CD4-positive, alpha-beta T cell treated with Interleukin-6 at 100 ng/mL for 8 hours (primary cell): ENCODE data around the gene GGA3.
"Not testable (repeated sequence)": the region's sequence is repeated elsewhere in the genome, so short reads cannot be mapped to it uniquely, and the experiment has no call there.

Experiments
- DNase-seq: peaks from one replicate; pipeline ENCODE4 v3.0.0-alpha.2; 2020; ENCODE audit warnings: mixed read lengths, low spot score

Gene GGA3

GRCh38 chr17:75261336-75262111 is at the start of gene GGA3, which contains the start of gene MRPS7:
Gene GGA3 (minus strand): TSS chr17:75261606. CDS start chr17:75261587, 19 bp downstream.
Gene MRPS7 (plus strand): TSS chr17:75261879. CDS start chr17:75261901, 22 bp downstream.
- DNase-seq = peak; percentile 94

DNA sequence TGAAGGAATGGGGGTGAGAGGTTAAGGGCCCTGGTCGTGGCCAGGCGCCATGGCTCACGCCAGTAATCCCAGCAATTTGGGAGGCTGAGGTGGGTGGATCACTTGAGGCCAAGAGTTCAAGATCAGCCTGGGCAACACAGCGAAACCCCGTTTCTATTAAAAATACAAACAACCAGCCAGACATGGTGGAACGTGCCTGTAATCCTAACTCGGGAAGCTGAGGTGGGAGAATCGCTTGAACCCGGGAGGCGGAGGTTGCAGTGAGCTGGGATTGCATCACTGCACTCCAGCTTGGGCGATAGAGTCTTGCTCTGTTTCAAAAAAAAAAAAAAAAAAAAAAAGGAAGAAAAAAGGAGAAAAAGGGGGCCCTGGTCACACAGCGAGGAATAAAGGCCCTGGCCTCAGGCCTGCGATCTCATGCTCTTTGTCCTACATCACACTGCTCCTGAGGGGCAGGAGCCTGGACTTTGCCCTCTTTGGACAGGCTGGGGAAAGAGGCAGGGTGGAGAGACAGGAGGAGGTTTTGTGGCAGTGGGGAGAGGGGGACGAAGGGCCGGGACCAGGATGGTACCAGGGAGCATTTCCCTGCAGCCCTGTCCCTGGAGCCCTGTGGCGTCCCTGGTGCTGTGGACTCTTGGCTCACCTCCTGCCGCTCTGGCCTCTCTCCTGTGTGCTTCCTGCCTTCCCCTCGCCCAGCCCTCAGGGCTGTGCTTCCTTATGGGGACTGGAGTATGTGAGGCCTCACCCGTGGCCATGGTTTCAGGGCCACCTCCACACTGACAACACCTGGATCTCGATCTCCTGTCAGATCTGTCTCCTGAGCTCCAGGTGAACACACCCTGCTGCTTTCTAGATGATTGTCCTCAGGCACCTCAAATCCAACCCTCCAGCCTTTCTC is 47.6 kb upstream of the GGA3 start:
- DNase-seq = no peak

DNA sequence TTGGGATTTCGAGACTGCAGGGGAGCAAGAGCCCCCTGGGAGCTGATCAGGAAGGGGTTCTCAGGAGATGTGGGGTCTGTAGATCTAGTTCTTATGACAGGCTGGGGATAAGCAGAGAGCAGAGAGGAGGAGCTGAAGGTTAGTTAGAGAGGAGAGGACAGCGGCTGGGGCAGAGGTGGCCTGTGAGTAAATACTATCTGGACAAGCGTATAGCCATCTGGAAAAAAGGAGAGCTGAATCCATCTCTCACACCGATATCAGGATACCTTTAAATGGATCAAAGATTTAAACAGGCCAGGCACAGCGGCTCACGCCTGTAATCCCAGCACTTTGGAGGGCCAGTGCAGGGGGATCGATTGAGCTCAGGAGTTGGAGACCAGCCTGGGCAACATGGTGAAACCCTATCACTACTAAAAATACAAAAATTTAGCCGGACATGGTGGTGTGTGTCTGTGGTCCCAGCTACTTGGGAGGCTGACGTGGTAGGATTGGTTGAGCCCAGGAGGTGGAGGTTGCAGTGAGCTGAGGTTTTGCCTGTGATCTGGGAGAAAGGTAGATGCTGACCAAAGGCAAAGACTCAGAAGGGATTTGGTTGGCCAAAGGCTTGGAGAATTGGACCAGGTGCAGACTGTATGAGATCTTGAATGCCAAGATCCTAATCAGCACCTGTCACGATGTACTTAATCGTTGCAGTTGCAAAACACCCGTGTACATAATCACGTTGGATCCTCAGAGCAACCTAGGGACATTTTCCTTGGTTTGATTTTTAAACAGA is 46.7 kb upstream of the GGA3 start:
- no peak for DNase-seq

DNA sequence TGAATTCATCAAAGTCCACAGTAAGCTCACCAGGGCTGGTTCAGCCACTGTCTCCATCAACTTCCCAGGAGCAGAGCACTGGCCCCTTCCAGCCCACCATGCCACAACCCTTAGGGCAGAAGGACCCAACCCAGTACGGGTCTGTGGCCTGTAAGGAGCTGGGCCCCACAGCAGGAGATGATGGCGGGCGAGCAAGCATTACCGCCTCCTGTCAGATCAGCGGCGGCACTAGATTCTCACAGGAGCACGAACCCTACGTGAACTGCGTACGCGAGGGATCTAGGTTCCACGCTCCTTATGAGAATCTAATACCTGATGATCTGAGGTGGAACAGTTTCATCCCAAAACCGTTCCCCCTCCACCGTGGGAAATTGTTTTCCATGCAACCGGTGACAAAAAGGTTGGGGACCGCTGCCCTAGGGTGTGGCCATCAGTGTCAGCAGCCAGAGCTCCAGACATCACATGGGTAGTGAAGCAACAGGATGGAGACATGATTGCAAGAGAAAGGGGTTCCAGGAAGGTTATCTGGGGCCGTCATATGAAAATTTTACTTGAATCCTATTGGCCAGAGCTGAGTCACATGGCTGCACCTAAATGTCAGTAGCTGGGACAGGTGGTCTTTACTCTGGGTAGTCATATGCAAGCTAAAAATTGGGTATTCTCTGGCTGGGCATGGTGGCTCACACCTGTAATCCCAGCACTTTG is 40.2 kb upstream of the GGA3 start:
- DNase-seq = no peak

DNA sequence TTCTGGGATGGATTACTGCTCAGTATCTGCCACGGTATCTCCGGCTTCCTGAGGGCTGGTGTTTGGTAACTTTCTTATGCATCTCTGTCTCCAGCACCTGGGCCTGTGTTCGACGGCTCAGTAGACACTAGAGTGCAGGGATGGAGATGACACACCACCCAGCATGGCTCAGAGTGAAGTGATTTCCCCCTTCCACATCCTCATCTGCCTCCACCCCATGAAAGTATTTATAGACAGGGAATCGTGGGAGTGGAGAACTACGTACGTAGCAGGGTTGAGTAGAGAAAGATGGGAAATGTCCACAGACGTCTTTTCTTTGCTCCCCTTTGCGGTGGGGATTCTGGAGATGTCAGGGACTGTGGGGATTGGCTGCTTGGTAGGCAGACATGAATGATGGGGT is 39.6 kb upstream of the GGA3 start:
- no peak for DNase-seq

DNA sequence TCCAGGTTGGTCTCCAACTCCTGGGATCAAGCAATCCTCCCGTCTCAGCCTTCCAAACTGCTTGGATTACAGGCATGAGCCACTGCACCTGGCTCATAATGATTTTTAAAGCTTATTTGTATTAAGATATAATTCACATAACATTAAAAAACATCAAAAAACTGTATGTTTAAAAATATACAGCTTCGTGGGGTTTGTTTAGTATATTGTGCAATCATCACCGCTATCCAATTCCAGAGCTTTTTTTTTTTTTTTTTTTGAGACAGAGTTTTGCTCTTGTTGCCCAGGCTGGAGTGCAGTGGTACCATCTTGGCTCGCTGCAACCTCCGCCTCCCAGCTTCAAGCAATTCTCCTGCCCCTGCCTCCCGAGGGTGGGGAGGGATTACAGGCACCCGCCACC is 38.9 kb upstream of the GGA3 start:
- no peak for DNase-seq

DNA sequence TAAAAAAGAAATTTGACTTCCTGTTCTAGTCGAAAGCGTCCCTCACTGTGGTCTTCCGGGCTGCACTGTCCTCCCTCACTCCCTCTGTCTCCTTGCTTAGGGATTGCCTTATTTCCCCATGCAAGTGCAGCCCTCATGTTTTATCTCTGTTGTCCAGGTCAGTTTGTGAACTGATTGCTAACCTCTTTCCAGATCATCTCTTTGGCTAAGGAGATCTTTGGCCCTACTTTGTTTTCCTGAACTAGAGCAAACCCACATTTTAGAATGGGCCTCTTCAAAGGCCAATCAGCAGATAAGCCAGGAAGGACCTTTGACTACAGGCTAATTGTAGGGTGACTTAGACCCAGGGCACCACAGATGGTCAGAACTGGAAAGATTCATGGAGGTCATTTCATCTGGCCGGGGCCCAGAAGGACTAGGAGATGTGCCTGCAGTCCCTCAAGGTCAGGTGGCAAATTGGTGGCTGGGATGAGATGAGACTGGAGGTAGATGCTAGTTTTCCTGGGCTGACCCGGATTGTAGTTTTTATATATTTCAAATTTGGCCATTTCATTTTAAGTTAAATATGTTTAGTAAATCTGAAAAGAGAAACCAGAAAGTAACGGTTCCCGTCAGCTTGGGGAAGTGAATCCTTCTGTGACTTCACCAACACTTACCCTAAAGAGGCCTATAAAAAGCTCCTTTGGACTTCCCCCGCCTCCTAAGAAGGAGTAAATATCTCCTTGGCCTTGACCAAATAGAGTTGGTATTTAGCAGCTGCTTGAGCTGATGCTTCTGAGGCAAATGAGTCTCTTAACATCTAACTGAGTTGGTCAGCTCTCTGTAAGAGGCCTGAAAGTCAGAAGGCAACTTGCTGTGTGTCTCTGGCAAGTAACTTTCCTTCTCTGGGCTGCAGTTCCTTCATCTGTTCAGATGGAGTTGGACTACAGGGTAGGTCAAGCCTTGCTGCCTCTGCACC is 34.1 kb upstream of the GGA3 start:
- DNase-seq = no peak

DNA sequence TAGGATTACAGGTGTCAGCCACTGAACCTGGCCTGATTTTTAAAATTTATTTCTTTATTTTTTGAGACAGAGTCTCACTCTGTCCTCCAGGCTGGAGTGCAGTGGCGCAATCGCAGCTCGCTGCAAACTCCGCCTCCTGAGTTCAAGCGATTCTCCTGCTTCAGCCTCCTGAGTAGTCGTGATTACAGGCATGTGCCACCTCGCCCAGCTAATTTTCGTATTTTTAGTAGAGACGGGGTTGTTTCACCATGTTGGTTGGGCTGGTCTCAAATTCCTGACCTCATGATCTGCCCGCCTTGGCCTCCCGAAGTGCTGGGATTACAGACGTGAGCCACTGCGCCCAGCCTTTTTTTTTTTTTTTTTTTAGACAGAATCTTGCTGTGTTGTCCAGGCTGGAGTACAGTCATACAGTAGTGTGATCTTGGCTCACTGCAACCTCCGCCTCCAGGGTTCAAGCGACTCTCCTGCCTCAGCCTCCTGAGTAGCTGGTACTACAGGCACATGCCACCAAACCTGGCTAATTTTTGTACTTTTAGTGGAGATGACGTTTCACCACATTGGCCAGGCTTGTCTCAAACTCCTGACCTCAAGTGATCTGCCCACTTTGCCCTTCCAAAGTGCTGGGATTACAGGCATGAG is 31.5 kb upstream of the GGA3 start:
- not testable (repeated sequence) for DNase-seq

DNA sequence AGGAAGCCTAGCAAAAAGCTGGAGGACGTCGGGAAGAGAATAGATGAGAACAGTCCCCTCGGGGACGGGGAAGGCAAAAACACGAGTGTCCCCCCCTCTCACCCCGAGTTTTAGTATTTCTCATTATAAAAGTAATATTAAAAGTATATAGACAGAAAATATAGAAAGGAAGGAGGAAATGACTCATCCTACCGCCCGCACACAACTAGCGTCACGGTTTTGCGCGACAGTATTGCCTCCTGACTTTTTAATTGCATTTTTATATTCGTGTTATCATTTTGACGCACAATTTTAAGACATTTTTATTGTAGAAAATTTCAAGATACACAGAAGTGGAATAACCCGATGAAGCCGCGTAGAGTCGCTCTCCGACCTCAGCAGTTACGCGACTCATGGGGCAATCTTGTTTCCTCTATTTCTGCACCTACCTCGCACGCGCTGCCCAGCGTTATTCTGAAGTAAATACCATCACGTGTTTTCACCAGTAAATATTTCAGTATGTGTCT is 28.5 kb upstream of the GGA3 start:
- peak; percentile 56 for DNase-seq

DNA sequence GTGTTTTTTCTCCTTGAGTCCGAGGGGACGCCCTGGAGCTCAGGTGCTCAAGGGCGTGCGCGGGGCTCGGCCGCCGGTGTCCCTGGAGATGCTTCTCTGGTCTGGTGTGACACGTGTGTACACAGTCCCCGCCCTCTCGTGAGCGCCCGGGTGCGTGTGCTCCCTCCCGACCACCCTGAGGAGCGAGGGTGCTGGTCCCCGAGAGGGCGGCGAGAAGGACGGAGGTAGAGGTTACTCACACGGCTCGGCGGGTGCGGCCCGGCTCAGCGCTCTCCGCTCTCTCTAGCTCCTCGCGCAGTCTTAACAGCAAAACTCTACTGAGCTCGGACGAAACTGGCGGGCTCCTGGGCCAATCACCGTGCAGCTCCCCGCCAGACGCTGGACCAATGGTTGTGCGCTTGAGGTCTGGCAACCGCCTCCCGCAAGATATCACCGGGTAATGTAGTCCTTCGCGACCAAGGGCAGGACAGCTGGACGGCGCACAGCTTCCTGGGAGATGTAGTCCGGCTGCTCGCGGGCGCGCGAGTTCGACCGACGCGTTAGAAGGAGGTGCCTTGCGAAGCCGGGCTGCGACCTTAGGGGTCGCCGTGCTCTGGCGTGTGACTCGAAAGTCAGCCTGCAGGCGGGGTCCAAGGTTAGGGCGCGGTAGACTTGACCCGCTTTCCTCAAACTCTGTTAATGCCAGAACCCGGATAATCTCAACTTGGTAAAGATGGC is 27.9 kb upstream of the GGA3 start, which contains the start of gene SLC25A19:
SLC25A19 (minus strand) TSS at position 319 of the 717 bp plus-strand sequence. CDS start 2,669 bp downstream, outside the sequence.
- peak; percentile 97 for DNase-seq

DNA sequence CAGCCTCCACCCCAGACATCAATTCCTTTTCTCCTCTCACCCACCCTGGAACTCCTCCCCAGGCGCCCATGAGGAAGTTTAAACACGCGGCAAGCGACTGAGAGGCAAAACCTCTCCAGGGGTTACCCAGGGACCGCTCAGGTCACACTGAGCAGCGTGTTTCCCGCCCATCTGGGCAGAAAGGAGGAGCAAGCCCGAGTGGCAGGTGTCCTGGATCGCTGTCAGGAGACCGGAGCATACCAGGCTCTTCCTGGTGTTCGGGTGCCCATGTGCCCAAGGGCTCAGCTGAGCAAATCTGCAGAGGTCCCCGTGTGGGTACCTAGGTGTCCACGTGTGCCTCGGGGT is 27.3 kb upstream of the GGA3 start:
- DNase-seq = no peak

DNA sequence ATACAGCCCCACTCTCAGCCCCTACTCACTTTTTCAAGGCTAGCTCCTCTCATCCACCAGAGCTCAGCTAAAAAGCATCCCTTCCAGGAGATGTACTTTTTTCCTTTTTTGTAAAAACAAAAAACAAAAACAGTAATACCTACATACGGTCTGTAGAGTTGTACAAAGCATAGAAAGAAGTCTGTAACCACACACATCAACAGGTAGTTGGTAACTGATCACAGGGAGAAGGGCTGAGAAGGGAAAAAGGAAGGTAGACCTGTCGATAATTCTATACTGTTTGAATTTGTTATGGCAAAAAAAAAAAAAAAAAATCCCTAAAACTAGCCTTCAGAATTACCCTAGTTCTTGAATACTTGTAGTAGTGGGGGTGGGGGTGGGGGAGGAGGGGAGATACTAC is 27.0 kb upstream of the GGA3 start:
- DNase-seq = no peak

DNA sequence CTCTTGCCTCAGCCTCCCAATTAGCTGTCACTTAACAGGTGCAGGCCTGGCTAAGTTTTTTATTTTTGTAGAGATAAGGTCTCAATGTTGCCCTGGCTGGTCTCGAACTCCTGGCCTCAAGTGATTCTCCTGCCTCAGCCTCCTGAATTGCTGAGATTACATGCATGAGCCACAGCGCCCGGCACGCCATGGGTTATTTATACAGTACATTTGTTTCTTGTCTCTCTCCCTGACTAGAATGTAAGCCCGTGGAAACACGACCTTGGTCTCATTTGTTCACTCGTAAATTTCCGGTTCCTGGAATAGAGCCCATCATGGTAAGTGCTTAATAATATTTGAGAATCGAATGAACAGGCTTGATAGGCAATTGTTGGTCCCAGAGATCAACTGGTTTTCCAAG is 25.8 kb upstream of the GGA3 start:
- DNase-seq = no peak

GRCh38 chr17:75285123-75285522 is 23.7 kb upstream of the GGA3 start:
- DNase-seq = no peak

DNA sequence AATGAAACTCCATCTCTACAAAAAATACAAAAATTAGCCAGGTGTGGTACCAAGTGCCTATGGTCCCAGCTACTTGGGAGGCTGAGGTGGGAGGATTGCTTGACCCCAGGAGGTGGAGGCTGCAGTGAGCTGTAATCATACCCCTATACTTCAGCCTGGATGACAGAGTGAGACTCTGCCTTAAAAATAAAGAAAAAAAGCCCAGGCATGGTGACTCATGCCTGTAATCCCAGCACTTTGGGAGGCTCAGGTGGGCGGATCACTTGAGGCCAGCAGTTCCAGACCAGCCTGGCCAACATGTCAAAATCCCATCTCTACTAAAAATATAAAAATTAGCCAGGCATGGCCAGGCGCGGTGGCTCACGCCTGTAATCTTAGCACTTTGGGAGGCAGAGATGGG is 18.8 kb upstream of the GGA3 start:
- not testable (repeated sequence) for DNase-seq

DNA sequence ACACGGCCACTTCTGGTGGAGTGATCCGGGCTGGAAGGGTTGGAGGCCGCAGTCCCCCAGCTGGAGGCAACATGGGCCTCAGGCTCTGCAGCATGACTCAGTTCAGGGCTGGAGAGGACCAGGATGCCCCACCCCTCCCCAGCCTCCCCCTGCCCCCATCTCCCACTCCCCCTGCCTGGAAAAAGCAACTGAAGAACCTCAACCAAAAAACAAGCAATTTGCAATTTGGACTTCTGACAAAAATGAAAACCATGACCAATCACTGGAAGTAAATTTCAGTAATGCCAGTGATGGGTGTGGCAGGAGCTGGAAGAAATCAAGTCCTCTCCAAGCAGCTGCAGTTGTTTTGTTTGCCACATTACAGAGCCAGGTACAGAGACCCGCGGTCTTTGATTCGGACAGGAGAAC is 16.3 kb upstream of the GGA3 start:
- no peak for DNase-seq

DNA sequence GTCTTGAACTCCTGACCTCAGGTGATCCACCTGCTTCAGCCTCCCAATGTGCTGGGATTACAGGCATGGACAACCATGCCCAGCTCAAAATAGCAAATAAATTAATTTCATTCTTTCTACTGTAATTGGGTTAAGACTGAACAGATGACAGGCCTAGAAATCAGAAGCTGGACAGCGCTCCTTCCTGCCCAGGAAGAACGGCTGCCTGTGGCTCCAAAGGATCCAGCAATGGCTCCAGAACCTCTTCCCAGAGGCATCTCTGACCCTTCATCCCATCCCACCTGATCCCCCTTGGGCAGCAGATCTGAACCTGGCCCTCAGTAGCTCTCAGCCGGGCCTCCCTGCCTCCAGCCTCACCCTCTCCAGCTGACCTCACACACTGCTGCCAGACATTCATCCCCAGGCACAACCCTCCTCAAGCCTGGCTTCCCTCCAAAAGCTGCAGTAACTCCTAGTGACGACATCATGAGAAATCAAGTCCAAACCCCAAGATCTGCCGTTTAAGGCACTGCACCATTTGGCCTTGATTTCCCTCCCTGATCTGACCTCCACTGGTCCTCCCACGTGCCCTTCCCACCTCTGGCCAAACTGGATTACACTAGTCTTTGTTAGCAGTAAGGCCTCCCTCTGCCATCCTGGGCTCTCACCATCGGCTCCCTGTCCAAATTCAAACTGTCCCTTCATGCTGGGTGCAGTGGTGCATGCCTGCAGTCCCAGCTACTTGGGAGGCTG is 12.7 kb upstream of the GGA3 start:
- DNase-seq = no peak

GRCh38 chr17:75272848-75273184 is 11.4 kb upstream of the GGA3 start:
- no peak for DNase-seq
